Hematopoietic multipotent progenitor cell treated with erythropoietin and hydrocortisone succinate and interleukin-3 and kit ligand, for 17 days (in vitro differentiated cells): Measurements from ENCODE around the gene PAX2.
"Not testable (repeated sequence)": the region's sequence is repeated elsewhere in the genome, so short reads cannot be mapped to it uniquely, and the experiment has no call there.

Source experiments
- DNase-seq: peaks from one replicate; pipeline ENCODE4 v3.0.0-alpha.2; 2015; ENCODE audit warnings: low spot score

PAX2 gene

DNA sequence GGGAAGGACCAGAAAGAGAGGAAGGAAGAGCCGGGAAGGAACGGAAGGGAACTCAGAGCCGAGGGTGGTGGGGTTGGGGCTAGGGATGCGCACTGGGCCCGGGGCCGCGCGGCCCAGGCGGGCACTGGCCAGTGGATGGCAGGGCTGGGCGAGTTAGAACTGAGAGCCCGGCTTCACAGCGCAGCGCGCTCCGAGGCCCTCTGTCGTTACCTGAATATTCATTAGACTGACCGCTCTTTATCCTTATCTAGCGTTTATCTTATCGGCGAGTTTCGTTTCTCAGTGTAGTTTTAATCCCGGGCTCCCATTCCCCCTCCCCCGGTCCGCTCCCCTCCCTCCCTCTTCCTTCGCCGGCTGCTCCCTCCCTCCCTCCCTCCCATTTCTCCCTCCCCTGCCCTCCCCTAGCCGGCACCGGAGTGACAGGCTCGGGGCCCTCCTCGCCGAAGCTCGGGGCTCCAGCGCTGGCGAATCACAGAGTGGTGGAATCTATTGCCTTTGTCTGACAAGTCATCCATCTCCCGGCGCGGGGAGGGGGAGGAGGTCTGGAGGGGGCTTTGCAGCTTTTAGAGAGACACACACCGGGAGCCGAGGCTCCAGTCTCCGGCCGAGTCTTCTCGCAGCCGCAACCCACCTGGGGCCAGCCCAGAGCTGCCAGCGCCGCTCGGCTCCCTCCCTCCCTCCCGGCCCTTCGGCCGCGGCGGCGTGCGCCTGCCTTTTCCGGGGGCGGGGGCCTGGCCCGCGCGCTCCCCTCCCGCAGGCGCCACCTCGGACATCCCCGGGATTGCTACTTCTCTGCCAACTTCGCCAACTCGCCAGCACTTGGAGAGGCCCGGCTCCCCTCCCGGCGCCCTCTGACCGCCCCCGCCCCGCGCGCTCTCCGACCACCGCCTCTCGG is at the start of gene PAX2:
PAX2 (plus strand) TSS at position 596 of the 895 bp plus-strand sequence. CDS start 679 bp downstream, outside the sequence.
- no peak for DNase-seq

DNA sequence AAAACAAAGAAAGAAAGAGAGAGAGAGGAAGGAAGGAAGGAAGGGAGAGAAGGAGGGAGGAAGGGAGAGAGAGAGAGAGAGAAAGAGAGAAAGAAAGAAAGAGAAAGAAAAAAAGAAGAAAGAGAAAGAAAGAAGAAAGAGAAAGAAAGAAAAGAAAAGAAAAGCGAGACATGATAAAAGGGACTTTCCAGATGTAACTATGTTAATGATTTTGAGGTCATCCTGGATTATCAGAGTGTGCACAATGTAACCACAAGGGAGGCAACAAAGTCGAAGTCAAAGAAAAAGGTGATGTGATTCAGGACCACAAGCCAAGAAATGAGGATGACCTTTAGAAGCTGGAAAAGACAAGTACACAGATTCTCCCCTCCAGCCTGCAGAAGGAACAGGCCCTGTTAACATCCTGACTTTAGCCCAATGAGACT is 48.9 kb upstream of the PAX2 start:
- no peak for DNase-seq

DNA sequence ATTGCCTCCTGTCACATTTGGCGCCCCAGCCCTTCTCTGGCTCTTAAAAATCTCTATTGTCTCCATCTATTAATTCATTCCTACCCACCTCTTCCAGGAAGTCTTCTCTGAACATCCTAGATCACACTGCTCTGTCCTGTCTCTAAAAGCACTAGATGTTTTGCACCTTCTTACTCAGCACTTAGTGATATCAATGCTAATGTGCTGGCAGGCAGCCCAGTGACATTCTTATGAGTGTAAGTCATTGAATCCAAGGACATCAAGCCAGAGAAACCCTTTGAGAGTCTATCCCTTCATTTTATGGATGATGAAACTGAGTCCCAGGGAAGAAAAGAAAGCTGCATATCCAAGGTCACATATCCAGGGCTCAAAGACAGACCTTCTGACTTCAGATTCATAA is 48.3 kb upstream of the PAX2 start:
- no peak for DNase-seq

- no peak for DNase-seq
Measured at GRCh38 chr10:100697631-100698030, 47.8 kb upstream of the PAX2 start.

GRCh38 chr10:100701704-100702103 is 43.7 kb upstream of the PAX2 start:
- DNase-seq = not testable (repeated sequence)

DNA sequence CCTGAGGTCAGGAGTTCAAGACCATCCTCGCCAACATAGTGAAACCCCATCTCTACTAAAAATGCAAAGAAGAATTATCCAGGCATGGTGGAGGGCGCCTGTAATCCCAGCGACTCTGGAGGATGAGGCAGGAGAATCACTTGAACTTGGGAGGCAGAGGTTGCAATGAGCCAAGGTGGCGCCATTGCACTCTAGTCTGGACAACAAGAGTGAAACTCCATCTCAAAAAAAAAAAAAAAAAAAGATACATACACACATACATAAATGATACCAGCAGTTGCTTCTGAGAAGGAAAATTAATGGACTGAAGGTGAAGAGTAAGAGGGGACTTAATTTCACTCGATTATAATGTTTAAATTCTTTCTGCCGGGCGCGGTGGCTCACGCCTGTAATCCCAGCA is 40.2 kb upstream of the PAX2 start:
- no peak for DNase-seq

DNA sequence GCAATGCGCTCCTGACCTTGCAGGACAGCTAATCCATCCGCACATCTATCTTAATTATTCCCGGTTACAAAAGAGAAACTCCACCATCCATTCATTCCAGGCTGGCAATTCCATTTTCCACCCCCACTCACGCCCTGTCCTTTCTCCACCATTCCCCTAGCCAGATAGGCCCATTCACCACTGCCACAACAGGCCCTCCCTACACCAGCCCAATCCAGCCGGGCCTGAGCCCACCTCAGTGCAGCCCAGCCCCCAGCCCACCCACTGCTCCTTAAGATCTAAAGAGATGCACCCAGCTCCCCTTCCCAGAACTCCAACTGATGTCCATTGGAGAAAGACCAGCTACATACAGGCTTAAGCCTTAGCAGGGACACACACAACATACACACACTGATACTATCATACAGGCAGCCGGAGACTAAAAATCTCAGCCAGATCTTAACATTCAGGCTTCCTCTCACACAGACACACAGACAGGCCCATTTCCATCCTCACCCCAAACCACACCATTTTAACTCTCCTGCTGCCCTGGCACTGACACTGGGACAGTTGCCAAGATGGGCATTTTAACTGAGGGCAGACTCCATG is 38.0 kb upstream of the PAX2 start:
- DNase-seq = no peak

DNA sequence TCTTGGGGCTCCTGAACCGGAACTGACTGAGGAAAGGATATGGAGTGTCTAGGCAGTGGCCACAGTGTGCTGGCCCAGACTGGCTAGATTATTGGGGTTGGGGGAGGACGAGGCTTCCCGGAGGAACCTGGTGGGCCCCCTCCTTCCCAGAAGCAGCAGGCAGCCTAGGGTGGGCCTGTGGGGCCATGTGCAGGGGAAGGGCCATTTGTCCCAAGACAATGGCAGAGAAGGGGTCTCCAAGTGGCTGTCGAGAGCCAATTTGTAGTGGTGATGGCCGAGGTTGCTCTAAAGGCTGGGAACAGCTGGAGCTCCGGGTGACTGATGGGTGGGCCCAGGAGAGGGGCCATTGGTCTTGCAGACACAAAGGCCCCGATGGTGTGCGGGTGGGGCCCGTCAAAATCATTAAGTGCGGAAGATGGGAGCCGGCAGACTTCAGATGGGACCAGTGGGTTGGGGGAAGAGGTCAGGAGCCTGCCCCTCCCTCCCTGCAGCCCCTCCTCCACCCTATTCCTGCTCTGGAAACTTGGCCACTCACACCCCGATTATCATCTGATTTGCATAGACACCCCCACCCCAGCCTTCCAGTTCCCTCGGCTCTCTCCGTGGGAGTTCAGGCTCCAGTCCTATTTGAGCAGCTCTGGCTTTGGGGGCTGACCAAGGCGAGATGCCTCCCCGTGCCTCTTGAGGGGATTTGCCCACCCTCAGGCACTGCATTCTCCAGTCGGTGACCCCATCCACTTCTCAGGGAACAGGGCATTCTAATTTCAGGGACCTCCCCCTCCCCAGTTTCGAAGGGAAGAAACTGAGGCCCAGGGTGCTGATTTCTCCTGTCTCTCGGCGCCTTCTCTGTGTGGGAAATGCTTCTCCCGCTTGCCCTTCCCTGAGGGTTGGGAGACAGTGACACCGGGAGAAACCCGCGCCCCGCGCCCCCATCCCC is 36.0 kb upstream of the PAX2 start:
- DNase-seq = no peak

GRCh38 chr10:100710151-100710871 is 35.1 kb upstream of the PAX2 start:
- DNase-seq = no peak

DNA sequence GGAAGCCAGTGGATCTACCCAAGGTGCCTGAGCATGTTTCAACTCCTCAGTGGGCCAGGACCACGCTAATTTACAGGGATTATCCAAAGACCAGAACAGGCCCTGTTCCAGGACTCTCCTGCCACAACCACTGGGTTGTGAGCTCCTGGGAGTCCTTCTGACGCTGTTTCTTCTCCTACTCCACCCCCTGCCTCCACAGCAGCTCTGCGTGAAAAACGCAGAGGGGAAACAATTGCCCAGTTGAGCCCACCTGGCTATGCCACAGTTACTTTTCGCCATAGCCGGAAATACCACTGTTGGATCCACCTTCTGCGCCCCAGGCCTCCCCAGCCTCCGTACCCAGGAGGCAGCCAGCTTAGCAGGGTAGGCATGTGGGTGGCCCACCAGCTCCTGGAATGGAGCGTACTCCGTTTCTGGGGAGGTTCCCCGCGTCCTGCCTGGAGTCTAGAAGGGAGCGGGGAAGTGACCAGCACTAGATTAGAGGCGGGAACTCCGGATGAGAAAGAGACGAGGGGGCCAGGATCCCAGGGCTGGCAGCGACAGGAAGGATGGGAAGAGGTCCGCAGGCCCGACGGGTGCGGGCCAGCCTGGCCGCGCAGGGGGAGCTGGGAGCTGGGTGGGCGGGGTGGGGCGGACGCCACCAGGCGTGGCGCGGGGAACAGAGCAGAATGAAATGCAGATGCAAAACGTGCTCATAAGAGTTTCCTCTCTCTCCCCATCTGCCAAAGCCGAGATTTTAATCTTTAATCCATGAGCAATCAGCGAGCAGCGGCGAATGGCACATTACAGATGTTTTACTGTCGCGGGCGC is 32.1 kb upstream of the PAX2 start:
- no peak for DNase-seq

DNA sequence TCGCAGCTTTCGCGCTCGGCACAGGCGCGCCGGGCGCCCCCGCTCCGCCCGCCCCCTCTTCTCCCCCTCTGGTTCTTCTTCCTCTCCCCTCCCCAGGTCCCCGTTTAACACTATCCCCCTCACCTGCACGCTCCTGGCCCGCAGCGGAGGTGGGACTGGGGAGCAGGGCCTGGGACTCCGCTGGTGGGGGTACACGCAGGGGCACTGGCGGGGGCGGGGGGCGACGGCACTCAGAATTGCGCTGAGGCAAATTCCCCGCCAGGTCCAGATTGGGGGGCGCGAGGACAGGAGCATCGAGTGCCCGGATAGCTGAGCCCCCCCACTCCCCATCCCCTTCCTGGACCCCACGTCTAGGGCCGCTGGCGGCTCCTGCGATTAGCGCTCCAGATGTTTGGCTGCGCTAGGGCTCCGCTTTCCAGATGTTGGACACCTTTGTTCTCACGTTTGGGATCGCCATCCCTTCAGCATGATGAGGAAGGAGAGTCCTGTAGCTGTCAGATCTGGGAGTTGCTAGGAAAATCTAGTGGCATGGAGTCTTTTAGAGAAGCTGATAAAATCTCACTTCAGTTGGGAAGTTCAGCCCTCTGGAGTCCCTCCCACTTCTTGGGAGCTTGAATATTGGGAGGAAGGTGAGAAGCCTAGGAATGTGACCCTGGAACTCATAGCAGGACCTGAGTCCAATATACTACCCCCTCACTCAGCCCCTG is 31.4 kb upstream of the PAX2 start:
- DNase-seq = no peak

DNA sequence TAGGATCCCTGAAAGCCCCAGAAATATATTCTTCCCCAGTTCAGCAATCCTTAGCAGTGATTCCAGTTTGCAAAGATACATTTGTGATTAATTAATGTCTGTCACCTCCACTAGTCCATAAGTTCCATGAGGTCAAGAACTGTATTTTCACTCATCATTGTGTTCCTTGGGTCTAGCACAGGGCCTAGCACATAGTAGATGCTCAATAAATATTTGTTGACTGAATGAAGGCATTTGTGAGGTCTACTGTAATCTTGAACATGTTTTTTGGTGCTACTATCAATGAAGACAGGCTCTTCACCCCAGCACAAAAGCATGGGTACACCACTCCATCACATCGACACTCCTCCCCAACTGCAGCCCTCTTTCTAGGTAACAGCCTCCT is 30.8 kb upstream of the PAX2 start:
- no peak for DNase-seq

- no peak for DNase-seq
Measured at GRCh38 chr10:100715101-100715444, 30.3 kb upstream of the PAX2 start.

DNA sequence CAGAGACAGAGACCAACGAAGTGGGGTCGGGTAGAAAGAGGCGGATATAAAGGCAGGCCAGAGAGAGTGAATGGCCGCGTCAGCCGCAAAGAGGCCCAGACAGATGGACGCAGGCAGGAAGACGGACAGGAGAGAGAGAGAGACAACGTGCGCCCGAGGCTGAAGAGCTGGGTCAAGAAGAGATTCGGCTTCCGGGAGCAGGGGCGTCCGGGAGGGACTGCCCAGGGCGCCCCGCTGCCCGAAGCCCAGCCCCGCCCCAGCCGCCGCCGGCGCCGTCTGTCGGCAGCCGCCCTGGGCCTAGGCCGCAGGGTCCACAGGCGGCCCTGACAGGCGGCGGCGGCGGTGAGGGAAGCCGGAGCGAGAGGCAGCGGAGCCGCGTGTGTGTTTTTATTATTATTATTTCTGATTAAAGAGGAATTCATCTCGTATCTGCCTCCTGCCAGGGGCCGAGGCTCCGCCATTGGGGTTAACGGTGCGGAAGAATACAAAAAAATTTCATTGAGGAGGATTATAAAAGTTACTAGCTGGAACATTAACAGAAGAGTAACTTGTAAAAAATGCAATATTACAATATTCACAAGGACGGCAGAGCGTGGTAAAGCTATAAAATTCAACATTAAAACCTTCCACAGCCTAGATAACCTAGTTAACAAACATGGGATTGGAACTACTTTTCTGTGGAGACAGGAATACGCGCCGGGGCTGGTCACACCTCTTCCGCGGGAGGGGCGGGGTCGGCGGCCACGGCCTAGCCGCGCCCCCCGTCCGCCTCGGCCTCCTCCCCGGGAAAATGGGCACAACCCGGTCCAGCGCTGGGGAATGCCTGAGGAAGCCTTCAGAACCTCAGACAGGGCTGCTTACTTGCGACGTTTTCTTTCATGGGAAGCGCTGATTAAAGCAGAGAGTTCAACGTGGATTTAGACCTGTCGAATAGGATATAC is 29.7 kb upstream of the PAX2 start:
- no peak for DNase-seq

- DNase-seq = no peak
Measured at GRCh38 chr10:100717166-100717565, 28.2 kb upstream of the PAX2 start.

- DNase-seq = no peak
Measured at GRCh38 chr10:100718197-100718742, 27.1 kb upstream of the PAX2 start.

DNA sequence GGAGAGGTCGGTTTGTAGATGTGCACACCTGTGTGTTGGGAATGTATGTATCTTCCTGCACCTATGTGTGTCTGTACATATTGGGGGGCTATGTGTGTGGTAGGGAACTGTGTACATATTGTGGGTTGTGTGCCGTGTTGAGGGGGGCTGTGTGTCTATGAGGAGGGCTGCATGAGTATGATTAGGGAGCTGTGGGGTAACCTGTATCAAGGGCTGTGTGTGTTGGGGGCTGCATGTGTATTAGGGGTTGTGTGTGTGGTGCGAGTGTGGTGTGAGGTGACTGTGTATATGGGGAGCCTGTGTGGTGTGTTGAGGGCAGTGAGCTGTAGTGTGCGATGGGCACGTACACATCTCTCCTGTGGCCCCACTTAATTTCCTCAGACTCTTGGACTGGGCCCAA is 22.2 kb upstream of the PAX2 start:
- DNase-seq = no peak

- DNase-seq = no peak
Measured at GRCh38 chr10:100723770-100724530, 21.4 kb upstream of the PAX2 start.
